Activated T-helper 2 cell treated with anti-CD3 and anti-CD28 coated beads, Interferon-gamma antibody, Interleukin-2, Interleukin-4, amounts not matched to agents 10 μg/mL and 5 μg/mL and 100 μg/mL, durations not matched to agents 14 hours and 24 hours and 36 hours (primary cell): ENCODE results near the gene TP53I11. TPM values are rescaled to one million over a fixed set of nuclear protein-coding genes. Genes with fewer than 3 reads are reported as not detected.

Source experiments
- DNase-seq: peaks from one replicate; pipeline ENCODE4 v3.0.0; 2021; ENCODE audit warnings: low spot score
- H3K27ac Mint-ChIP-seq: one replicate; pipeline ENCODE4 v1.8.0; 2021; ENCODE audit warnings: mixed read lengths
- H3K27me3 Mint-ChIP-seq: one replicate; pipeline ENCODE4 v1.8.0; 2021; ENCODE audit warnings: low read depth, mixed read lengths
- H3K36me3 Mint-ChIP-seq: one replicate; pipeline ENCODE4 v1.8.0; 2021; ENCODE audit warnings: low read depth, mixed read lengths
- H3K4me1 Mint-ChIP-seq: one replicate; pipeline ENCODE4 v1.8.0; 2021; ENCODE audit warnings: low read depth, mixed read lengths
- H3K4me3 Mint-ChIP-seq: one replicate; pipeline ENCODE4 v1.8.0; 2021; ENCODE audit warnings: low read depth, mild to moderate bottlenecking, moderate library complexity, mixed read lengths
- H3K9me3 Mint-ChIP-seq: one replicate; pipeline ENCODE4 v1.8.0; 2021; ENCODE audit warnings: mixed read lengths
- intact Hi-C: fragments of 100-400 bp; cut with micrococcal nuclease; formaldehyde crosslinking; loops from one replicate; pipeline ENCODE4 v1.15.1; 2023
- total RNA-seq: library from RNA; stranded (reverse); gene quantifications from 2 replicates; pipeline ENCODE4 v1.2.3, GENCODE V29; 2022

TP53I11 gene
- total RNA-seq, 1 donor from 2014 or later, result 5.0 TPM

GRCh38 chr11:44938066-44938691 is 12.5 kb downstream of the TP53I11 start:
- no peak for DNase-seq
- no peak overlapping the region for H3K27ac Mint-ChIP-seq

GRCh38 chr11:44936951-44937543 is 13.6 kb downstream of the TP53I11 start:
- H3K36me3 Mint-ChIP-seq, result no peaks in the 10 kb centered on the region
- intact Hi-C loops, result loop anchor here (1.0 to 5.0 kb wide), 2 partner anchors 168 to 395 kb away; no protein-coding TSS in a partner anchor
- no peak for DNase-seq
- H3K27ac Mint-ChIP-seq, result no peak overlapping the region
- no peaks in the 10 kb centered on the region for H3K9me3 Mint-ChIP-seq
- no peaks in the 10 kb centered on the region for H3K4me1 Mint-ChIP-seq
- no peak overlapping the region for H3K4me3 Mint-ChIP-seq
- no peaks in the 10 kb centered on the region for H3K27me3 Mint-ChIP-seq

More at GRCh38 chr11:44938066-44938691, 12.5 kb downstream of the TP53I11 start:
- H3K4me1 Mint-ChIP-seq, result peaks cover 6% of the 10 kb centered on the region
- no peaks in the 10 kb centered on the region for H3K36me3 Mint-ChIP-seq
- H3K4me3 Mint-ChIP-seq, result no peak overlapping the region
- H3K27me3 Mint-ChIP-seq, result no peaks in the 10 kb centered on the region
- intact Hi-C loops, result loop anchor here (5.0 kb wide), 1 partner anchor 394 kb away; no protein-coding TSS in a partner anchor
- H3K9me3 Mint-ChIP-seq, result no peaks in the 10 kb centered on the region

DNA sequence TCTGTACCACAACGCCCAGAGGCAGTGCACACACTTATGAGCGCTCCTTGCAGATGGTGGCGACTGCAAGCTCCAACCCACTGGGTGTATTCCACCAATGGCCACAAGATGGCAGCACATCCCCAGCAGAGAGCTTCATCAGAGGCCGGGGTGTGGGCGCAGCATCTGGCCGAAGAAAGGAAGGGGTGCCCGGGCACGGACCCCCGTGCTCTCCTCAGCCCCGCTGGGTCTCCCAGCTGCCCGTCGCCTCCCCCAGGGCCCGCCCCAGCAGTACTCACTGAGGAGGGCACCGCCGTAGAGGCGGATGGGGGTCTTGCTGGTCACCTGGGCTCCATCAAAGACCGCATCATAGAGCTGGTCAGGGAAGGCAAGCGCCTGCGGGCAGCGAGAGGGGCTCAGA is 14.2 kb downstream of the TP53I11 start:
- intact Hi-C loops, result loop anchor here (1.0 to 5.0 kb wide), 2 partner anchors 169 to 396 kb away; no protein-coding TSS in a partner anchor
- no peaks in the 10 kb centered on the region for H3K36me3 Mint-ChIP-seq
- H3K9me3 Mint-ChIP-seq, result no peaks in the 10 kb centered on the region
- DNase-seq, result peak; percentile 67
- no peak overlapping the region for H3K27ac Mint-ChIP-seq
- H3K4me3 Mint-ChIP-seq, result no peak overlapping the region
- H3K4me1 Mint-ChIP-seq, result no peaks in the 10 kb centered on the region
- H3K27me3 Mint-ChIP-seq, result no peaks in the 10 kb centered on the region

DNA sequence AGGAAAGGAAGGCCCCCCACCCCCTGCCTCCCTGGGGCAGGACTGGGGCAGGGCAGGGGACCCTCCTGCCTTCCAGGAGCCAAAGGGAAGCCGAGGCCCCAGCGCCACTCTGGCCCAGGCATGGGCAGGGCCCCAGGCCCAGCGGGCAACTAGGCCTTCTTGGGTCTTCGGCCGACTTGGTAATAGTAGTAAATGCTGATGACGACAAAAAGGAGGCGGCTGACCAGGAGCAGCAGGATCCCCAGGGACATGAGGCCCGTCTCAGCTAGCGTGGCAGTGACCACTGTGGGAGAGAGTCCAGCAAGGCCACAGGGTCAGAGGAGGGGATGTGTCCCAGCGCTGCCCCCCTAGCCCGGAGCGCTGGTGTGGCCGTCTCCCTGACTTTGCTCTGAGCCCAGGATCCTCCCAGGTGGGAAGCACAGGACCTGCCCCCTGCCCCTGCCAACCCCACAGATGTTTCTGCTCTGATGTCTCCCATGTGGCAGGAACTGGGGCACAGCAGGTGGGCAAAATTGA is 15.9 kb downstream of the TP53I11 start:
- Mint-ChIP-seq H3K4me1 (no peaks in the 10 kb centered on the region), H3K4me3 (no peak overlapping the region), H3K27me3 (no peaks in the 10 kb centered on the region), H3K9me3 (no peaks in the 10 kb centered on the region), H3K27ac (no peak overlapping the region), H3K36me3 (no peaks in the 10 kb centered on the region)
- intact Hi-C loops, result loop anchor here (5.0 kb wide), 1 partner anchor 398 kb away; no protein-coding TSS in a partner anchor
- no peak for DNase-seq

GRCh38 chr11:44934110-44934509 is 16.6 kb downstream of the TP53I11 start:
- DNase-seq, result no peak
- Mint-ChIP-seq H3K36me3 (no peaks in the 10 kb centered on the region), H3K27me3 (no peaks in the 10 kb centered on the region), H3K4me3 (no peak overlapping the region), H3K27ac (no peak overlapping the region), H3K9me3 (no peaks in the 10 kb centered on the region), H3K4me1 (no peaks in the 10 kb centered on the region)
- intact Hi-C loops, result no loop called here

- no peaks in the 10 kb centered on the region for H3K4me1 Mint-ChIP-seq
- H3K36me3 Mint-ChIP-seq, result no peaks in the 10 kb centered on the region
- no peak overlapping the region for H3K4me3 Mint-ChIP-seq
- intact Hi-C loops, result no loop called here
- no peaks in the 10 kb centered on the region for H3K9me3 Mint-ChIP-seq
- no peak for DNase-seq
- no peak overlapping the region for H3K27ac Mint-ChIP-seq
- no peaks in the 10 kb centered on the region for H3K27me3 Mint-ChIP-seq
These were observed 19.2 kb downstream of the TP53I11 start for GRCh38 chr11:44931466-44931865.

DNA sequence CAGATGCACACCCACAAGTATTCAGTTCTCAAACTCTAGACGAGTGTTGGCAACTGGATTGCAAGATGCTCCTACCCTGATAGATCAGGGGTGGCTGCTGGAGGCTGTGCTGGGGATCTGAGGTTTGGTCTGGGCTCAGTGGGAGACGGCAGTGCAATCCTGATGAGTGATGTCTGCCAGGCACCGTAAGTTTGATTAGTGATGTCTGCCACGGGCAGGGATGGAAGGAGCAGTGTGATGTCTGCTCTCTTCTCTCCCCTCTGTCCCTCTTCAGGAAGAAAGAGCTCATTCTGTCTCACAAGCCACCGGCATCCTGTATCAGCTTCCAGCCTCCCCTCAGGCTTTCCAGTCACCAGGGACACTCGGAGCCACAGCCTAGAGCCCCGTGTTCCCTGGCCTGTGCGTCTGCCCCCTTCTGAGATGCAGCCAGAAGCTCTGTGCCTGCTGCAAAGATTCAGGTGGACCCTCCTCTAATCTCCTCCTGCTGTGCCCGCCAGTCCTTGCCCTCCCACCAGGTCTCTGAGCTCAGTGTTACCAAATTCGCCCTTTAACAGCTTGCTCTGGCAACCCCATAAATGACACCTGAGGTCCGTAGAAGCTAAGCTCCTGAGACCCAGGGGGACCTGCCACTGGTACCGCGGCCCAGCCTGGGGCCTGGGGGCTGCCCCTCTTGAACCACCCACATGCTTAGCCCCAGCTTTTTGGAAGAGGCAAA is 19.9 kb downstream of the TP53I11 start:
- H3K27ac Mint-ChIP-seq, result no peak overlapping the region
- intact Hi-C loops, result no loop called here
- no peaks in the 10 kb centered on the region for H3K27me3 Mint-ChIP-seq
- no peak for DNase-seq
- no peak overlapping the region for H3K4me3 Mint-ChIP-seq
- H3K9me3 Mint-ChIP-seq, result no peaks in the 10 kb centered on the region
- H3K36me3 Mint-ChIP-seq, result no peaks in the 10 kb centered on the region
- no peaks in the 10 kb centered on the region for H3K4me1 Mint-ChIP-seq

- Mint-ChIP-seq H3K4me1 (no peaks in the 10 kb centered on the region), H3K4me3 (no peak overlapping the region), H3K27ac (no peak overlapping the region), H3K36me3 (no peaks in the 10 kb centered on the region), H3K27me3 (no peaks in the 10 kb centered on the region), H3K9me3 (no peaks in the 10 kb centered on the region)
- intact Hi-C loops, result no loop called here
- no peak for DNase-seq
These were observed 21.9 kb downstream of the TP53I11 start for GRCh38 chr11:44928816-44929215.

GRCh38 chr11:44928144-44928543 is 22.5 kb downstream of the TP53I11 start:
- Mint-ChIP-seq H3K36me3 (no peaks in the 10 kb centered on the region), H3K27me3 (no peaks in the 10 kb centered on the region), H3K4me3 (no peak overlapping the region), H3K27ac (no peak overlapping the region), H3K9me3 (no peaks in the 10 kb centered on the region), H3K4me1 (no peaks in the 10 kb centered on the region)
- intact Hi-C loops, result no loop called here
- no peak for DNase-seq

GRCh38 chr11:44927174-44927661 is 23.5 kb downstream of the TP53I11 start:
- no peaks in the 10 kb centered on the region for H3K27me3 Mint-ChIP-seq
- peak; percentile 23 for DNase-seq
- H3K9me3 Mint-ChIP-seq, result no peaks in the 10 kb centered on the region
- intact Hi-C loops, result no loop called here
- no peak overlapping the region for H3K4me3 Mint-ChIP-seq
- no peaks in the 10 kb centered on the region for H3K4me1 Mint-ChIP-seq
- no peak overlapping the region for H3K27ac Mint-ChIP-seq
- no peaks in the 10 kb centered on the region for H3K36me3 Mint-ChIP-seq

DNA sequence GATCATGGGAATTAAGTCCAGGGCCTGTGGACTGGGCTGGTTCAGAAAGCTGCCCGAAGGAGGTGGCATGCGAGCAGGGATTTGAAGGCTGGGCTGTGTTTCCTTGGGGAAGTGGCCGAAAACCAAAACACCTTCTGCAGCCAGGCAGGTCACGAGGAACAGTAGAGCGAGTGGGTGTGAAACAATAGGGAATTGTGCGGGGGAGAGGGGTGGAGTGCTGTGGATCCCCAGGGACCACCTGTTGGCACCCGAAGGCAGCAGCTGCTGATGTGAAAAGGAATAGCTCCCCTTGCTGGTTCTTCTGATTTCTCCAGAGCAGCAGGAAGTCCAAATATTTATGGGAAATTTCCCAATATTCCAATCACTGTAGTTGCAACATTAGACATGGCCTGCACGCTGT is 24.6 kb downstream of the TP53I11 start:
- no peak for DNase-seq
- Mint-ChIP-seq H3K27me3 (no peaks in the 10 kb centered on the region), H3K4me3 (no peak overlapping the region), H3K36me3 (no peaks in the 10 kb centered on the region), H3K4me1 (no peaks in the 10 kb centered on the region), H3K9me3 (no peaks in the 10 kb centered on the region), H3K27ac (no peak overlapping the region)
- intact Hi-C loops, result no loop called here

GRCh38 chr11:44923806-44924205 is 26.9 kb downstream of the TP53I11 start:
- intact Hi-C loops, result no loop called here
- no peak for DNase-seq
- Mint-ChIP-seq H3K9me3 (no peaks in the 10 kb centered on the region), H3K36me3 (no peaks in the 10 kb centered on the region), H3K4me3 (no peak overlapping the region), H3K27me3 (no peaks in the 10 kb centered on the region), H3K4me1 (no peaks in the 10 kb centered on the region), H3K27ac (no peak overlapping the region)

GRCh38 chr11:44923115-44923514 is 27.6 kb downstream of the TP53I11 start:
- intact Hi-C loops, result no loop called here

More at GRCh38 chr11:44923115-44923514, 27.6 kb downstream of the TP53I11 start:
- H3K4me3 Mint-ChIP-seq, result no peak overlapping the region
- no peaks in the 10 kb centered on the region for H3K27me3 Mint-ChIP-seq
- H3K27ac Mint-ChIP-seq, result no peak overlapping the region
- H3K4me1 Mint-ChIP-seq, result no peaks in the 10 kb centered on the region
- H3K36me3 Mint-ChIP-seq, result no peaks in the 10 kb centered on the region
- no peak for DNase-seq
- H3K9me3 Mint-ChIP-seq, result no peaks in the 10 kb centered on the region
